ENCODE results near the gene RFX2.

DNA sequence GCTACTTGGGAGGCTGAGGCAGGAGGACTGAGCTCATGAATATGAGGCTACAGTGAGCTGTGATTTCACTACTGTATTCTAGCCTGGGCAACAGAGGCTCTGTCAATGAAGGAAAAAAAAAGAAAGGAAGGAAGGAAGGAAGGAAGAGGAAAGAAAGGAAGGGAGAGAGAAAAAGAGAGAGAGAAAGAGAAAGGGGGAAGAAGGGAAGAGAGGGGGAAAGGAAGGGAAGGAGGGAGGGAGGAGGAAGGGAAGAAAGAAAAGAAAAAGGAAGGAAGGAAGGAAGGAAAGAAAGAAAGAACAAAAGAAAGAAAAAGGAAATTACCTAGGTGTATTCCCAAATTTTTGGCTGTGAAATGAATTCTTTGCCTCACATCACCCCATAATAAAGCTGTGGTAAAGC, 7.2 kb upstream of the RFX2 start:
- TF ChIP-seq, protein P1, sequence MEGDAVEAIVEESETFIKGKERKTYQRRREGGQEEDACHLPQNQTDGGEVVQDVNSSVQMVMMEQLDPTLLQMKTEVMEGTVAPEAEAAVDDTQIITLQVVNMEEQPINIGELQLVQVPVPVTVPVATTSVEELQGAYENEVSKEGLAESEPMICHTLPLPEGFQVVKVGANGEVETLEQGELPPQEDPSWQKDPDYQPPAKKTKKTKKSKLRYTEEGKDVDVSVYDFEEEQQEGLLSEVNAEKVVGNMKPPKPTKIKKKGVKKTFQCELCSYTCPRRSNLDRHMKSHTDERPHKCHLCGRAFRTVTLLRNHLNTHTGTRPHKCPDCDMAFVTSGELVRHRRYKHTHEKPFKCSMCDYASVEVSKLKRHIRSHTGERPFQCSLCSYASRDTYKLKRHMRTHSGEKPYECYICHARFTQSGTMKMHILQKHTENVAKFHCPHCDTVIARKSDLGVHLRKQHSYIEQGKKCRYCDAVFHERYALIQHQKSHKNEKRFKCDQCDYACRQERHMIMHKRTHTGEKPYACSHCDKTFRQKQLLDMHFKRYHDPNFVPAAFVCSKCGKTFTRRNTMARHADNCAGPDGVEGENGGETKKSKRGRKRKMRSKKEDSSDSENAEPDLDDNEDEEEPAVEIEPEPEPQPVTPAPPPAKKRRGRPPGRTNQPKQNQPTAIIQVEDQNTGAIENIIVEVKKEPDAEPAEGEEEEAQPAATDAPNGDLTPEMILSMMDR (IDR thresholded peaks at IDR 0.05) = no peak
- TF ChIP-seq POLR2A (IDR thresholded peaks at IDR 0.05) (no peak), EP300 (IDR thresholded peaks at IDR 0.05) (no peak)
